Body of pancreas (tissue), 4 donors: Measurements from ENCODE around the gene CAMKK2.

Experiments
- POLR2A ChIP-seq, 3 donors: fragments of 450-650 bp; IDR thresholded peaks; one replicate each; pipeline ENCODE4 v1.6.1; 2016; ENCODE audit warnings: antibody characterized with exemption in 3 of 3, mild to moderate bottlenecking in 2 of 3
- TF ChIP-seq, protein P1 (sequence below), 7 experiments: fragments of 450-650 bp in 4 of 7; fragments of 200-600 bp in 3 of 7; sonication (generic) in 3 of 7; IDR thresholded peaks; one replicate each; pipeline ENCODE4 v1.5.1; 2016 to 2019; ENCODE audit warnings: antibody characterized with exemption in 7 of 7

- TF ChIP-seq, protein P1, sequence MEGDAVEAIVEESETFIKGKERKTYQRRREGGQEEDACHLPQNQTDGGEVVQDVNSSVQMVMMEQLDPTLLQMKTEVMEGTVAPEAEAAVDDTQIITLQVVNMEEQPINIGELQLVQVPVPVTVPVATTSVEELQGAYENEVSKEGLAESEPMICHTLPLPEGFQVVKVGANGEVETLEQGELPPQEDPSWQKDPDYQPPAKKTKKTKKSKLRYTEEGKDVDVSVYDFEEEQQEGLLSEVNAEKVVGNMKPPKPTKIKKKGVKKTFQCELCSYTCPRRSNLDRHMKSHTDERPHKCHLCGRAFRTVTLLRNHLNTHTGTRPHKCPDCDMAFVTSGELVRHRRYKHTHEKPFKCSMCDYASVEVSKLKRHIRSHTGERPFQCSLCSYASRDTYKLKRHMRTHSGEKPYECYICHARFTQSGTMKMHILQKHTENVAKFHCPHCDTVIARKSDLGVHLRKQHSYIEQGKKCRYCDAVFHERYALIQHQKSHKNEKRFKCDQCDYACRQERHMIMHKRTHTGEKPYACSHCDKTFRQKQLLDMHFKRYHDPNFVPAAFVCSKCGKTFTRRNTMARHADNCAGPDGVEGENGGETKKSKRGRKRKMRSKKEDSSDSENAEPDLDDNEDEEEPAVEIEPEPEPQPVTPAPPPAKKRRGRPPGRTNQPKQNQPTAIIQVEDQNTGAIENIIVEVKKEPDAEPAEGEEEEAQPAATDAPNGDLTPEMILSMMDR (IDR thresholded peaks at IDR 0.05), result no peak
- TF ChIP-seq POLR2A (IDR thresholded peaks at IDR 0.05), result no peak
Measured at GRCh38 chr12:121314431-121314830, 17.9 kb upstream of the CAMKK2 start.
